GM12864 (cell line): Measurements from ENCODE around the gene MBL2.

Experiments
- DNase-seq: peaks from one replicate; pipeline ENCODE4 v3.0.0-alpha.2; 2011; ENCODE audit warnings: low read depth
- H3K4me3 ChIP-seq: 2 replicates; pipeline ENCODE4 v1.5.1; 2011; ENCODE audit warnings: mild to moderate bottlenecking, low read depth, low read length, control low read depth
- CTCF ChIP-seq: IDR thresholded peaks from 2 replicates; pipeline ENCODE4 v1.5.1; 2011; ENCODE audit warnings: low read depth, mild to moderate bottlenecking, moderate library complexity, low read length, control low read depth, inconsistent platforms; ENCODE audit errors: missing control alignments

Gene MBL2

GRCh38 chr10:52729271-52730104 lies 43.1 kb downstream of the MBL2 start:
- H3K4me3 ChIP-seq: no peak overlapping the region
- TF ChIP-seq CTCF: peak; percentile 39
- DNase-seq: no peak

- no peak for DNase-seq
- TF ChIP-seq CTCF: no peak
- H3K4me3 ChIP-seq: no peak overlapping the region
Observed at GRCh38 chr10:52720018-52720417, 52.6 kb downstream of the MBL2 start.
